Activated CD4-positive, alpha-beta T cell treated with anti-CD3 and anti-CD28 coated beads, Interleukin-2, Interleukin-6, amounts not matched to agents 100 ng/mL and 50 ng/mL, durations not matched to agents 16 hours and 8 hours (primary cell): Measurements from ENCODE around the gene SYPL1.

Experiments
- DNase-seq: peaks from one replicate; pipeline ENCODE4 v3.0.0-alpha.2; 2020

Gene SYPL1

DNA sequence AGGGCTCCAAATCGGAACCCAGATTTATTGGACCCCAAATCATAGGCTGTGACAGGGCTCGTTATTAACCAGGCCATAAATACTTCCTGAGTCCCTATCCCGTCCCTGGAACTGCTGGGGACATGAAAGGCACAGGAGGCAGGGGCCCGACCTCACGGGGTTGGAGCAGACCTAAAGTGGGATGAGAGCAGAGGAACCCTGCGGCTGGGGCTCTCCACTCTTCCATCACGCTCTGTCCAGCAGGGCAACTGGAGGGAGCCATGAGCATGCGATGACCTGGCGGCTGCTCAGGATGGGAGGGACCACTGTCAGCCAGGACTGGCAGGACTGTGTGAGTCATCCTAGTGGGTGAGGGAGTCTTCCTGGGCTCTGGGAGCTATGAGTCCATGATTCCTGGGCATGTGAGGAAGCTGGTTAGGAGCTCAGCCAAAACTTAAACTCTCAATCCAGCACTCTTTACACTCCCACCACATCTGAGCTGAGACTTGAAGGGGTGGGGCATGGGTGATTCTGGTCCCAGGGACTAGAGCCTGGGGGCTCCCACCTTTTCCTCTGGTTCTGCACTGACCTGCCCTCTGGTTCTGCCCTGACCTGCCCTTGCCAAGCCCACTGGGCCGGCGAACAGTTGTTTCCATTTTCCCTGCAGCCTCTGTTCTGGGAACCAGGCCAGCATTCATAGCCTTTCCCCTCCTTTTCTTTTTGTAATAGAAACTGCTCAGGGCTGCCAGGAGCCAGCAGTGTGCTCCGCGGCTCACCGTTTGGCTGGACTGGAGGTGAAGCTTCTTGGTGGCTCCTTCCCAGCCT, 47.1 kb downstream of the SYPL1 start:
- no peak for DNase-seq

DNA sequence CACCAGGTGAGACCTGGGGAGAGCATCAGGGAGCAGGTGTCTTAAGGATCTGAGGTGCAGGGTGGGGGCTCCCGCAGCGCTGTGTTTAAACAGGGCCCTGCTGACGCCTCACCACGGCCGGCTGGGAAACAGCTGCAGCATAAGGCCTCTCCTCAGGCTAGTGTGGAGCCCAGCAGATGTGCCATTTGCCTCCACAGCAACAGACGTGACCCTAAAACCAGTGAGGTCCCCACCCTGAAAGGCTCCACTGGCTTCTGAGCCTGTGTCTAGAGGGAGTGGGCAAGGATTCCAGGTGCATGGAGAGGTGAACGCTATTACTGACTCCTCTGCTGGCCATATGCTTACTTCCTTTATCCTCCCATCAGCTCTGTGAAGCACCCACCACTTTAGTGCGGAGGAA, 47.8 kb downstream of the SYPL1 start:
- DNase-seq = no peak

DNA sequence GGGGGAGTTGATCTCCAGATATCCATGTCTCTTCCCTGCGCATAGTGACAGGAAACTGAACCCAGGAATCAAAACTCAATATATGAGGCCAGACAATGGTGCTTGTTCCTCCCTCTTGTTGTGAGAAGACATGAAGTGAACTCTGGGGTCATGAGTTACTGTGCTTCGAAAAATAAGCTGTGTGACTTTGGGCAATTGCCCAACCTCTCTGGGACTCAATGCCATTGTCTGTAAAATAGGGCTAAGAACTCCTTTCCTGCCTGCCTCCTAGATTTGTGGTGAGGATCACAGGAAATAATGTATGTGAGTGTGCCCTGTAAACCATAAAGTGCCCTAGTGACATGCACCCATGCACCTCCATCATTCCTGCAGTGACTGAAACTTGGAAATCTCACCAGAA, 48.4 kb downstream of the SYPL1 start:
- DNase-seq = no peak

DNA sequence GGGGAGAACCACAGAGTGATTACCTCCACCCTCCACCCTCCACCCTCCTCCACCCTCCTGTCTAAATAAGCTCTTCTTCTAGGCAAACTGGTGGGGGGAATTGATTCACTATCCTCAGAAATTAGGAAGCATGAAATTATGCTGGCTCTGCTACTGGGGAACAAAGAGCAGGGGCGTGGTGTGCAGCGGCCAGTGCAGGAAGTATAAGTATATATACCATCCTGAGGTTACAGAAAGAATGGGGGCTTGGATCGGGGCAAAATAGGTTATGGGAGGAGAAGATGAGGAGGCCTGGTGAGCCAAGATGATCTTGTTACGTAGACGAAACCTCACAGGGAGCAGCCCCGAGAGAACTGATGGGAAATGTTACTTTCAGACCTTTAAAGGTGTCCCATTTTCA, 49.1 kb downstream of the SYPL1 start:
- no peak for DNase-seq

DNA sequence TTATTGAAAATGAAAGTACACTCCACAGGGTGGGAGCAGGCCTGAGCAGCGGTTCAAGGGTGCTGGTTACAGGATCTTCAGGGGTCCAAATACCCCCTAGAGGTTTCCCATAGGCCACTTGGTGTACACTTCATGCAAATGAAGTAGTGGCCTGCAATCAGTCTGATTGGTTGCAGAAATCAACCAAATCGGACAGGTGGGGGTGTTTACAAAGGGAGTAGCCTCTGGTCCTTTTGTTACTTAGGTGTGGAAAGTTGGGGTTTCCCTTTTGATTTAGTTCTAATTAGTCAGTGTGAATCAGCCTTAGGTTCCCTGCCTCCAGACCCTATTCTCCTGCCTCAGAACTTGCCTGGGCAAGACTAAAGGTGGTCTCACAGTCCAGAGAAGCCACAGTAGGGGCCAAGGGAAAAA, 49.6 kb downstream of the SYPL1 start:
- no peak for DNase-seq

DNA sequence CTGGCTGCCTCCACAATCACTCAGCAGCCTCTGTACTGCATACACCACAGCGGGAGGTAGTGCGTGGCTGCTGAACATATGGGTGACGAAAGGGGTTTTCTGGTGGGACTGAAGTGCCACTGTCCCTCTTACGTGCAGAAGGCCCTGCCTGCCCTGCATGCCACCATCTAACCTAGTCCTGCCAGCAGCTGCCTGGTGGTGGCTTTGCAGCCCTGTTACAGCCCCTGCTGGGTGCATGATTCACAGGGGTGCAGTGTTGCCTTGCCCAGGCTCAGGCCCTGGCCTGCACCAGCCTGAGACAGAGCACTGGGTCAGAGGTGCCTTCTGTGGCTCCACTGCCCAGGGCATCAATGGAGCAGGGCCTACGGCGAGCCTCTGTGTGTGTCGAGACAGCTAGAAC, 50.1 kb downstream of the SYPL1 start:
- DNase-seq = no peak

DNA sequence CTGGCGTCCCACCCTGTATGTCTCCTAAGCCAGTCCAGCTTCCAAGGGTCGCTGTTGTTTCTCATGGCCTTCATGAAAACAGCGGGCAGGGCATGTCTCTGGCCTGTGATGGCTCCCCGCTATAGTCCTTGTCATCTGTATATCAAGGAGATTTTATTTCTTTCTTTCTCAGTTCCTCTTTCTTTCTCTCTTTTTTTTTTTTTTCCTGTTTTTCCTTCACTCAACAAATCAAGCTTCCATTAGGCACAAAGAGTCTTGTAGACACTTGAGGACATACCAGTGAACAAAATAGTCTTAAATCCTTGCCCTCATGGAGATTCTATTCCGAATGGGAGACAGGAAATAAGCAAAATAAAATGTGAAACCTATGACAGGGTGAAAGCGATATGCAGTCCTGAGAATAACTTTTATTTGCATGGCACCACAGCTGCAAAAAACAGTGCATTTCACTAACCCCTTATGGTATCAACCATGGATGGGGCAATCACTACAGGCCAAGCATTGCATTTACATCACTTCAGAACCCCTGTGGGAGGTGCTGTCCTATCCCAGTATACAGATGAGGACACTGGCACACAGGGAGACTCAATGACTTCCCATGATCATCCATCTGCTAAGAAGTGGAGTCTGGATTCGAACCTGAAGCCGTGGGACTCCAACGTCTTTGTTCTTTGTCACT, 50.7 kb downstream of the SYPL1 start:
- DNase-seq = no peak

DNA sequence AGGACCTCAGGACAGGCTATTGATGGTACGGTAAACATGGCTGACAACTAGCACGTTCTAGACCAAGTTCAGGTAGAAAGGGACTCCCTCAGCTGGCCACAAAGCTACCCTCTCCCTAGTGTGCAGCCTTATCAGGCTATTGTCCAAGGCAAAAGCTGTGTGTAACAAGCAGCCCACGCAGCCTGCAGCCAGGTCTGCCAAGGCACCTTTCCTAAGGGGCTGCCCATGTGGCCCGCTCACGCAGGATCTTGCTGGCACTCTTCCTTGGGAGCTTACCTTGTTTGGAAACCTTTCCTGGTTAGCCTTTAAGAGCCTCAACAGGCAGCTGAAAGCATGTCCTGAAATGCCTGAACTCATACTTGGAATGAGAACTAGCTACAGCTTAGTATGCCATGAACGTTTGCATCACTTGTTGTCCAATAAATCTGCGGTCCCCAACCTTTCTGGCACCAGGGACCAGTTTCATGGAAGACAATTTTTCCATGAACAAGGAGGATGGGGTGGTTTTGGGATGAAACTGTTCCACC, 51.7 kb downstream of the SYPL1 start:
- DNase-seq = no peak

DNA sequence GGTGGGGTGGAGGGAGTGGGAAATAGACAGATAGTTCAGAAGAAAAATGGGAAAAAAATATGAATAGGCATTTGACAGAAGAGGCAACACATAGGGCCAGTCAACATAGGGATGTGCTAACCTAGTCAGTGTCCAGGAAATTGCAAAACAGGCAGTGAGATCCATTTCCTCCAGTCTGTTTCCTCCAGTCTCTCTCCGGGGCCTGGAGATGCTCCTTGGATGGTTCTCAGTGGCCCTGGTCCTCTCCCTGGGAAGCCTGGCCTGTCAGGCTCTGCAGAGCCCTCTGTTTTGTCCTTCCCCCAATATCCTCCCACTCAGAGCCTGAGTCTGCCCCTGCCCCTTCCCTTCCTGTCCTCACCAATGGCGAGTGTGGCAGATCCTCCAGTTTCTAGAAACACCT, 52.6 kb downstream of the SYPL1 start:
- DNase-seq = no peak

DNA sequence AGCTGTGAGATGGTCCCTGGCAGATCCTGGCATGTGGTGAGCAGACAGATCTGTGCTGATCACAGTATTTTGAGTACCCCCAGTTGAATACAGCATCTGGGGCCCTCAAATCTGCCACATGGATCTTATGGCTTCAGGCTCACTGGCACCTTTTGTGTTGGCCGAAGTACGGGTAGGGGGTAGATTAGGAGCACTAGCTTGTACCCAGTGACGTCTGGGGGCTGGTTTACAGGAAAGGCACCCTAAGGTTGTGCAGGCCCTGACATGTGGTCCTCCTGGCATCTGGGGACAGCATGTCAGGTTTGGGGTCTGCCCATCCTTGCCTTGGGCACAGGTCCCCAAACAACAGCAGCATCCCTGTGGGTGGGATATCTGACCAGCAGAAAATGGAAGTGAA, 53.2 kb downstream of the SYPL1 start:
- DNase-seq = no peak

DNA sequence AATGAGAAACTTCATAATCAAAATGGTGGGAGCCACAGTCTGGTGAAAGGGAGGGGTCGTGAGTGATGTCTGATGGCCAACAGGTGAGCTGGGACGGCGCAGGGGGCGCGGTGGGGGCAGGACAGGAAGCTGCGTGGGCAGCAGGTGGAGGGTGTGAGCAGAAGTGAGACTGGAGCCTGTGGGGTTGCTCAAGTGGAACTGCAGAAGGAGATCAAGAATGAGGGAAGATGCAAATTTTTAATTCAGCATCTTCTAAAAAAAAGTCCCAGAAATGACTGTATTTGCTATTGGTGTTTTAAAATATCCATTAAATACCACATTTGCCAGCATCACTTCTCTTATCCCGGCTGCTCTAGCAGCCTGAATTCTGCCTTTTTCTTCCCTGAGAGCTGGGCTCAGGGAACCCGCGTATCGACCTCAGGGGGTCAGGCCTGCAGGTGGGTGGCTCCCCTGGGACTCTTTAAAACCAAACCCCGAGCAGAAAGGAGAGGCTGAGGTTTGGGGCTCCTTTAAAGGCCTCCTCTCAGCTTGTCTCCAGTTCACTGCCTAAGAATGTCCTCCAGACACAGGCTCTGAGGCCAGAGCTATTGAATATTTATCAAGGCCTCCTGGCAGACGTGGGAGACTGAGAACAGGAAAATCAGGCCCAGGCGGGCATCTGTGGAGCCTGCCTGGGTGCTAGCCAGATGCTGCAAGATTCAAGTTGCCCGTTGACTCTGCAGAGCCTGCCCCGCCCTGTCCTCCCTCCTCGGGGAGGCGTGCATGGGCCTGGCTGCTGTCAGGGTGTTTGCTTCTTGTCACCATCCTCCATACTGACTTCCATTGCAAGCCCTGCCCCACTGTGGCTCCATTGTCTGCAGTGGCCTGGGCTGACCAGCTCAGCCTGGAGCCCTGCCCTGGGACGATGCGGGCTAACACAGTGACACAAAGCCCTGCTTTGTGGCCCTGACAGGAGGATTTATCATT, 53.9 kb downstream of the SYPL1 start:
- DNase-seq = no peak

DNA sequence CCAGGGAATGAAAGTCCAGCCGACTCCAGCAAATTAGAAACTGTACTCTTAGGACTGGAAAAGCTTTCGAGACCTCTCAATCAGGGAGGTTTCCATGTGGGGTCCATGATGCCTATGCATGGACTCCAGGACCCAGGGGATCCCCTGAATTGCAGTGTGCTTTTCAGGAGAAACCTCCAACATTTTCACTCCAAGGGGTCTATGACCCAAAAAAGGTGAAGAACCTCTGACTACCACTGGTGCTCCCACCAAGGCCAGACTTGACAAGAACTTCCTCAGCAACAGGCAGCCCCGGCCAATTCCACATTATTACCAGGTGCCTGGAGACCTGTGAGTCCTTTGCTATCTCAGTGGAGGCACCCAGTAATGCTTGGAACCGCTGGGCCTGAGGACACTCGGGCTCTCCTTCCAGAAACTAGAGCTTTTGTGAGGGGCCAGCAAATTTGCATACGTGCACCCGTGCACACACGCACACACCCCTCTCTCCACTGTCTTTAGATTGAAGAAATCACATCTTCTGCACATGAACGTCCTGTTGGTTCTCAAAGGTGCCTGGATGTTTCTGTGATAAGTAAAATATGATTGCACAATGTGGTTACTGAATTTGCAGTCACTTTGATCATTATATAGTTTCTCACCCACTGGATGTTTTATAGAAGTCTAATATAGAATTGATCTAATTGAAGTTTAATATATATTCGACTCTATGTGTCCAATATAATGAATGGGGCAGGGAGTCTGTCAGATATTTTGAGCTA, 54.7 kb downstream of the SYPL1 start:
- DNase-seq = no peak

DNA sequence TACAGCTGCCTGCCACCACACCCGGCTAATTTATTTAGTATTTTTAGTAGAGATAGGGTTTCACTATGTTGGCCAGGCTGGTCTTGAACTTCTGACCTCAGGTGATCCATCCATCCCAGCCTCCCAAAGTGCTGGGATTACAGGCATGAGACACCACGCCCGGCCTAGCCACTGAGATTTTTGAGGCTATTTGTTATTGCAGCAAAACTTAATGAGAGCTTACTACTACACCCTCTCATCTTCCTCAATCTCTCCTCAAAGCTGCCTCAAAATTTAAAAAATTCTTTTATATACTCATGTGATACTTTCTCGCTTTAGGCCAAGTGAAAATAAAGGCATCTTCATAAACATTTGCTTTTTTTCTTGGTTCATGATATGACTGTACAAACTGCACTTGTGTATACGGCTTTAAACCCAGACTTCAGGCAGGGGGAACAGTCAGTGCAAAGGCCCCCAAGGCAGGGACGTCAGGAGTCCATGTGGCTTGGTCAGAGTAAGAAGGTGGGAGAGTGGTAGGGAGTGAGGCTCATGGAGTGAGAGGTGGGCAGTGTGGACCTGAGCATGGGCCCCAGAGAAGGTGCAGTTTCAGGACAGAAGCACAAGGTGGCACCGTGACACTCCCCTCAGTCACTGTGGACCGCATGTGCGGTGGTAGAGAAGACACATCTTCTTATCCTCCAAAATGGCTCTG, 55.5 kb downstream of the SYPL1 start:
- peak; percentile 76 for DNase-seq

DNA sequence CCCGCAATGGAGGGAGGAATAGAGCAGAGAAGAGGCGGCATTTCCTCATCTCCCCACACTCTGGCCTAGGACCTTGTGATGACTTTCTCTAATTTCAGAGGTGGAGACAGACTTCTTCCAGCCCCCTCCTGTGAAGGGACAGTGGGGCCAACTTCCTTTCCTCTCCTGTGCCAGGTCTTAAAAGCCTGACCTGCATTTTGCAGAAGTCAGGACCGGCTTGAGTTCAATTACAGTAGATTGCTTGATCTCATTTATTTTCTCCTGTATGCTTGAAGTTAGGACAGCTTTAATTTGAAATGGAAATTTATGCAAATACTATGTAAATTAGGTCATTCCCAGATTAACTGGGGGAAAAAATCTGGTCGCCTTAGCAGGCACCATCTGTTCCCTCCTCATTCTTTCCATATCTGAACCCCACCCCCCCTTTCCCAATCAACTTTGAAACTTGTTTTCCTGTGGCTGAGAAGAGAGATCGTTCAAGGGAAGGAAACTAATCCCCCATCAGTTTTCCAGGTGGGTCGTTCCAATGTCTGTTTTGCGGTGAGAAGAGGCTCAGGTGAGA, 57.1 kb downstream of the SYPL1 start:
- no peak for DNase-seq

DNA sequence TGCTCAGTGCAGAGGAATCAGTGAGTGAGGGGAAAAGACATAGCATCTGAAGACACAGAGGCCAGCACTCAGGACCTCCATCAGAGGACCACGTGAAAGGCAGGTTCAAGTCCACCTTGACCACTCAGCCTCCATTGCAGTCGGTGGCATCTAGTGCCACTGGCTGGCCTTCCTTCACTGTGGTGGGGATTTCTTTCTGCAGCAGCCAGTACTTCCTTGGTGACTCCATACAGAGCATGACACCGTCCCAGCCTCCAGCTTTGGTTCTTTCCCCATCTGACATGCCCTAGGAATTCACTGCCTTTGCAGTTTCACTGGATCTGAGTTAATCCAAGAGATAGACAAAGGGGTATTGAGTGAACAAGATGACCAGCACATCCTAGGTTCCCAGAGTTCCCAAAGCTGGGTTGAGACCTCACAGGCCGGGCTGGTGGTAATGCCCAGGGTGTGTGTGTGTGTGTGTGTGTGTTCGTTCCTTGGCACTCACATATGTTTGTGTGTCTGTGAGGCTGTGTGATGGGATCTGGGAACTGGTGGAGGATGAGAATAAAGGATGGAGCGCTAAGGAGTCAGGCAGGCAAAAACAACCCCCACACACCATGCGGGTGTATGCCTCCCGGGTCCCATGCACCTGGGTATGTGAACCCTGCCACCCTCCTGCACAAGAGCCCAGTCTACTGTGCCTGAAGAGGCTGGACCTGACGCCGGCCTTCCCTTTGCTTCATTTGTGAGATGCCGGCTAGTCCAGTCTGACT, 57.8 kb downstream of the SYPL1 start:
- no peak for DNase-seq

DNA sequence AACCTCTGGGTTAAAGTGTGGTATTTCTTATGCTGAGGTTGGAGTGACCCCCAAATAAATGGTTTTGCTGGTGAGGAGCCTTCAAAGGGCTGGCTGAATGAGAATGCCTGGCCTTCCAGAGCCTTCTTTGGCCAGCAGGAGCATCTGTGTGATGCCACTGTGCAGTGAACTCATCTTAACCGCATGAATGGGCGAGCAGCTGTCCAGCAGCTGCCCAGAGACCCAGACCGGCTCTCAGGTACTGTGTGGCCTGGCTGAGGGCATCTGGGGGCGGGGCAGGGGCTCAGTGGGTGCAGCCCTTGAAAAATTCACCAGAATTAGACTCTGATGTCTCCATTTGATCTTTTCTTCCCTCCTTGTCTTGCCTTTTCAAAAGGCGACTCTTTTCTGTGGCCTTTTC, 59.0 kb downstream of the SYPL1 start:
- no peak for DNase-seq

DNA sequence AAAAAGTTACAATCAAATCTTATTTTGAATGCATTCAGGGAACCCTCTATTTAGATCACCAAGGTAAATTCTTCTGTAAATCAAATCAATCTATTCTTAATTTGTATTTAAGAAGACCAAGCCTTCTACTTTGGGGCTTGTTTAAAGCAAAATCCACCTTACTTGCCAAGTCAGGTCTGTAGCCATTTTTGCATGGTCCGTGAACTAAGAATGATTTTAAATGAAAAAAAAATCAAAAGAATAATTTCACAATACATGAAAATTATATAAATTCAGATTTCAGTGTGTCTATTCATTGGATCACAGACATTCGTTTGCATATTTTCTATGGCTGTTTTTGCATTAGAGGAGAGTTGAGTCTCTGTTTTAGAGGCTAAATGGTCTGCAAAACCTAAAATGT, 59.4 kb downstream of the SYPL1 start:
- no peak for DNase-seq

DNA sequence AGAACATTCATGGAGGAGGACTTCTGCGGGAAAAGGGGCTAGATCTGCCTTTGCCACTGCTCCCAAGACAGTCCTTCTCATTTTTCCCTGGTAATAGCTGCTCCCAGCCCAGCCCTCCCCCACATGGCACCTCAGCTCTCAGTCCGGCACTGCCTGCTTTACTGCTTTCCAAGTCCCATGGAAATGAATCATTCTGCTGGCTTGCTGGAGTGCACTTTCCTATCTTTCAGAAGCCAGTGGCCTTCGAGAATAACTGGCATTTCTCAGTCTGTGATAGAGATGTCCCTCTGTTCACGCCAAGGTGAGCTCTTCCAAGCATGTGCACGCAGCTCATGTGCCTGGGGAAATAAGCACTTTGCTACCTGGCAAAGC, 61.4 kb downstream of the SYPL1 start:
- no peak for DNase-seq

DNA sequence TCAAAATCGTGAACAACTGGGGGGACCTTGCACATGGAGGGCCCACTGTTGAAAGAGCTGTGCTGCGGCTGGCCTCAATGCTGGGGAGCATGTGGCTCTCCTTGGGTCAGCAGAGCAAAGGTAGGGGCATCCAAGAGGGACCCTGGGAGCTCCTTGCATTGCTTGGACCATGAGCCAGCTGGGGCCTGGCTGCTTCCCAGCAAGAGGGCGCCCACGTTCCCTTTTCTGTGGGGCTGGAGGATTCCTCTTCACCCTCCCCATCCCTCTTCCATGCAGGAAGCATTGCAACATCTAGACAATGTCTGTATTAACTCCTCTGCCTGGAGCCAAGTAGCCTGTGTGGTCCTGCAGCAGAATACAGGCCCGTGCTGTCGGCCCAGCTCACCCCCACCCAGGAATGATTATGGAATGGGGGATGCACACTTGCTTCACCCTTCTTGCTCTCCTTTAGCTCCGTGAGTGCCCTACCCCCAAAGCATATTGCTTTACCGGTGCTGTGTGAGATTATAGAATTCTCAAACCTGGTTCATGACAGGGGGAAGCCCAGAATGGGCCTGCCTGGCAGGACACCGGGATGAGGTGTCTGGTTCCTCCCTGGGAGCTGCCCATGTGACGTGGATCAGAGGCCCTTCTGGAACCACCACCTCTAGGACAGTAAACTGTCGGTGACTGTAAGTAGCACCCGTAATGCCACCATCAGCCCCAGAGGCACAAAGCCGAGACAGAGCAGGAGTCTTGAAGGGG, 61.9 kb downstream of the SYPL1 start:
- DNase-seq = no peak

DNA sequence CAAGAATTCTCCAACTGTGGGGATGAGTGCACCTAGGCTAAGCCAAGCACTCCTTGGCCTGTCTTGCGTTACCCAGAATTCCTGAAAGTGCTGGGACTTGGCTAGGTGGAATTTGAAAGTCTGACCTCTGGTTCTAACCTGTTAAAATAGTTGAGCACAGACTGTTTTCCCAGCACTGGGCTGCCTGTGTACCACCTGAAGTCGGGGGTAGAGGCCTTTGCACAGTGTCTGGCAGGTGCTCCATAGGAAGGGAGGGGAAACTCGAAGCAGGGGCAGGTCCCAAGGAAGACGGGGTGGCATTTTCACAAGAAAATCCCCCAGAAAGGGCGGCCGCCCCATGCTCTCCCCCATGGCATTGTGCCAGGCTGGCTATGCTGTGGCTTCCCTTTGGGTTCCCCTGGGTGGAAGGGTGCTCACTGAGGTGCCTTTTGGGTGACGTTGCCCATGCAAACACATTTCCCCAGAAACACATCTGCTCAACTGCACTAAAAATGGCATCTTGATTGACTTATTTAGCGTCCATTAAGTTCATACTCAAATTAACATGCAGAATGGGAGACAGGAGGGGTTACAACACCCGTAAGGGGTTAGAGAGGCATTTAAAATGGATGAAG, 62.9 kb downstream of the SYPL1 start:
- no peak for DNase-seq
